ENCODE results near the gene ATXN1.
"Not testable (repeated sequence)": the region's sequence is repeated elsewhere in the genome, so short reads cannot be mapped to it uniquely, and the experiment has no call there.

ATXN1 gene

GRCh38 chr6:16704401-16705045 lies 56.7 kb downstream of the ATXN1 start:
- no peaks in the 10 kb centered on the region for H3K79me1 ChIP-seq (ENCODE audit: low read depth, low read length)
- no peak for DNase-seq (ENCODE audit: low spot score)
- no peak overlapping the region for H3K9ac ChIP-seq (ENCODE audit: low read depth, low read length, poor library complexity)
- H2BK15ac ChIP-seq (ENCODE audit: low read length): no peak overlapping the region
- no peaks in the 10 kb centered on the region for H3K36me3 ChIP-seq (replicated peaks in 1 of 2; ENCODE audit: control insufficient read depth in 2 of 2, insufficient read depth in 2 of 2, low read length in 2 of 2)
- no peak overlapping the region for H3K4me3 ChIP-seq (ENCODE audit: low read length in 2 of 2)
- H3K4me2 ChIP-seq (ENCODE audit: insufficient read depth, low read length, poor library complexity, severe bottlenecking): no peak overlapping the region
- H2BK120ac ChIP-seq (ENCODE audit: low read depth, low read length): no peak overlapping the region
- H2BK12ac ChIP-seq (ENCODE audit: low read length): no peak overlapping the region
- H3K23ac ChIP-seq (ENCODE audit: low read depth, low read length, poor library complexity): no peak overlapping the region
- H2BK5ac ChIP-seq (ENCODE audit: low read length): no peak overlapping the region
- no CpG with 5 or more reads among the region's 10 CpGs for WGBS, 2 donors (ENCODE audit: extremely low coverage in 2 of 2, insufficient read length in 2 of 2, insufficient replicate concordance in 1 of 2)
- H4K8ac ChIP-seq (ENCODE audit: low read depth, low read length): no peak overlapping the region
- H2AFZ ChIP-seq (ENCODE audit: low read length): peak overlapping the region; percentile 64
- no peak overlapping the region for H4K91ac ChIP-seq (ENCODE audit: low read depth, low read length, poor library complexity)
- no peaks in the 10 kb centered on the region for H3K9me3 ChIP-seq (replicated peaks in 1 of 2; ENCODE audit: control insufficient read depth in 2 of 2, insufficient read depth in 1 of 2, low read depth in 1 of 2, low read length in 2 of 2)
- peaks cover 7 to 16% of the 10 kb centered on the region in 2 donors for H3K4me1 ChIP-seq (ENCODE audit: control insufficient read depth in 2 of 2, insufficient read depth in 1 of 2, low read depth in 1 of 2, low read length in 2 of 2)
- no peak overlapping the region for H3K4ac ChIP-seq (ENCODE audit: low read length)
- H3K27ac ChIP-seq (replicated peaks; ENCODE audit: low read length): no peak overlapping the region
- H3K14ac ChIP-seq (ENCODE audit: low read length): no peak overlapping the region
- no peaks in the 10 kb centered on the region for H3K27me3 ChIP-seq (ENCODE audit: control insufficient read depth in 3 of 3, insufficient read depth in 3 of 3, low read depth in 1 of 3, low read length in 3 of 3)
- no peak overlapping the region for H2AK5ac ChIP-seq (ENCODE audit: low read depth, low read length)
- no peak overlapping the region for H3K18ac ChIP-seq (ENCODE audit: low read length)

GRCh38 chr6:16702627-16703378 lies 58.5 kb downstream of the ATXN1 start:
- no CpG with 5 or more reads among the region's 6 CpGs for WGBS, 2 donors (ENCODE audit: extremely low coverage in 2 of 2, insufficient read length in 2 of 2, insufficient replicate concordance in 1 of 2)
- not testable (repeated sequence) for H3K14ac ChIP-seq (ENCODE audit: low read length); H3K4ac ChIP-seq (ENCODE audit: low read length); H4K8ac ChIP-seq (ENCODE audit: low read depth, low read length); H3K23ac ChIP-seq (ENCODE audit: low read depth, low read length, poor library complexity); H2BK5ac ChIP-seq (ENCODE audit: low read length); DNase-seq (ENCODE audit: low spot score); H3K4me2 ChIP-seq (ENCODE audit: insufficient read depth, low read length, poor library complexity, severe bottlenecking); H2BK15ac ChIP-seq (ENCODE audit: low read length); H3K79me1 ChIP-seq (ENCODE audit: low read depth, low read length); H3K18ac ChIP-seq (ENCODE audit: low read length); H2BK12ac ChIP-seq (ENCODE audit: low read length); H3K4me3 ChIP-seq (ENCODE audit: low read length in 2 of 2); H4K91ac ChIP-seq (ENCODE audit: low read depth, low read length, poor library complexity); H3K36me3 ChIP-seq (replicated peaks in 1 of 2; ENCODE audit: control insufficient read depth in 2 of 2, insufficient read depth in 2 of 2, low read length in 2 of 2); H3K9me3 ChIP-seq (replicated peaks in 1 of 2; ENCODE audit: control insufficient read depth in 2 of 2, insufficient read depth in 1 of 2, low read depth in 1 of 2, low read length in 2 of 2); H3K27me3 ChIP-seq (ENCODE audit: control insufficient read depth in 3 of 3, insufficient read depth in 3 of 3, low read depth in 1 of 3, low read length in 3 of 3); H2AFZ ChIP-seq (ENCODE audit: low read length); H2BK120ac ChIP-seq (ENCODE audit: low read depth, low read length); H2AK5ac ChIP-seq (ENCODE audit: low read depth, low read length); H3K9ac ChIP-seq (ENCODE audit: low read depth, low read length, poor library complexity); H3K27ac ChIP-seq (replicated peaks; ENCODE audit: low read length)
- peaks cover 9 to 29% of the 10 kb centered on the region in 2 donors for H3K4me1 ChIP-seq (ENCODE audit: control insufficient read depth in 2 of 2, insufficient read depth in 1 of 2, low read depth in 1 of 2, low read length in 2 of 2)

- Histone ChIP-seq H2BK15ac (ENCODE audit: low read length) (no peak overlapping the region), H4K91ac (ENCODE audit: low read depth, low read length, poor library complexity) (no peak overlapping the region), H3K79me1 (ENCODE audit: low read depth, low read length) (no peaks in the 10 kb centered on the region), H2BK12ac (ENCODE audit: low read length) (no peak overlapping the region), H3K18ac (ENCODE audit: low read length) (no peak overlapping the region), H3K36me3 (replicated peaks in 1 of 2; ENCODE audit: control insufficient read depth in 2 of 2, insufficient read depth in 2 of 2, low read length in 2 of 2) (no peaks in the 10 kb centered on the region), H2BK120ac (ENCODE audit: low read depth, low read length) (no peak overlapping the region), H3K9ac (ENCODE audit: low read depth, low read length, poor library complexity) (no peak overlapping the region), H3K4me1 (ENCODE audit: control insufficient read depth in 2 of 2, insufficient read depth in 1 of 2, low read depth in 1 of 2, low read length in 2 of 2) (peaks cover 12 to 29% of the 10 kb centered on the region in 2 donors), H2BK5ac (ENCODE audit: low read length) (no peak overlapping the region), H2AFZ (ENCODE audit: low read length) (no peak overlapping the region), H2AK5ac (ENCODE audit: low read depth, low read length) (no peak overlapping the region), H3K27ac (replicated peaks; ENCODE audit: low read length) (no peak overlapping the region), H3K14ac (ENCODE audit: low read length) (no peak overlapping the region), H3K9me3 (replicated peaks in 1 of 2; ENCODE audit: control insufficient read depth in 2 of 2, insufficient read depth in 1 of 2, low read depth in 1 of 2, low read length in 2 of 2) (no peaks in the 10 kb centered on the region), H4K8ac (ENCODE audit: low read depth, low read length) (no peak overlapping the region), H3K27me3 (ENCODE audit: control insufficient read depth in 3 of 3, insufficient read depth in 3 of 3, low read depth in 1 of 3, low read length in 3 of 3) (no peaks in the 10 kb centered on the region), H3K23ac (ENCODE audit: low read depth, low read length, poor library complexity) (no peak overlapping the region), H3K4ac (ENCODE audit: low read length) (no peak overlapping the region), H3K4me2 (ENCODE audit: insufficient read depth, low read length, poor library complexity, severe bottlenecking) (no peak overlapping the region), H3K4me3 (ENCODE audit: low read length in 2 of 2) (no peak overlapping the region)
- no peak for DNase-seq (ENCODE audit: low spot score)
- no CpG with 5 or more reads among the region's 5 CpGs for WGBS, 2 donors (ENCODE audit: extremely low coverage in 2 of 2, insufficient read length in 2 of 2, insufficient replicate concordance in 1 of 2)
These were observed 60.4 kb downstream of the ATXN1 start for GRCh38 chr6:16700916-16701234.

- H3K27me3 ChIP-seq (ENCODE audit: control insufficient read depth in 3 of 3, insufficient read depth in 3 of 3, low read depth in 1 of 3, low read length in 3 of 3): no peaks in the 10 kb centered on the region
- H4K8ac ChIP-seq (ENCODE audit: low read depth, low read length): no peak overlapping the region
- H2BK5ac ChIP-seq (ENCODE audit: low read length): no peak overlapping the region
- no peak overlapping the region for H3K23ac ChIP-seq (ENCODE audit: low read depth, low read length, poor library complexity)
- H2BK12ac ChIP-seq (ENCODE audit: low read length): no peak overlapping the region
- H3K9ac ChIP-seq (ENCODE audit: low read depth, low read length, poor library complexity): no peak overlapping the region
- no peak overlapping the region for H2AK5ac ChIP-seq (ENCODE audit: low read depth, low read length)
- H3K4me1 ChIP-seq (ENCODE audit: control insufficient read depth in 2 of 2, insufficient read depth in 1 of 2, low read depth in 1 of 2, low read length in 2 of 2): peaks cover 12 to 29% of the 10 kb centered on the region in 2 donors
- H3K9me3 ChIP-seq (replicated peaks in 1 of 2; ENCODE audit: control insufficient read depth in 2 of 2, insufficient read depth in 1 of 2, low read depth in 1 of 2, low read length in 2 of 2): no peaks in the 10 kb centered on the region
- no peak overlapping the region for H3K27ac ChIP-seq (replicated peaks; ENCODE audit: low read length)
- DNase-seq (ENCODE audit: low spot score): no peak
- WGBS, 2 donors (ENCODE audit: extremely low coverage in 2 of 2, insufficient read length in 2 of 2, insufficient replicate concordance in 1 of 2): no CpG with 5 or more reads among the region's 13 CpGs
- no peak overlapping the region for H3K14ac ChIP-seq (ENCODE audit: low read length)
- no peak overlapping the region for H3K18ac ChIP-seq (ENCODE audit: low read length)
- no peak overlapping the region for H3K4me2 ChIP-seq (ENCODE audit: insufficient read depth, low read length, poor library complexity, severe bottlenecking)
- H3K4me3 ChIP-seq (ENCODE audit: low read length in 2 of 2): no peak overlapping the region
- H3K79me1 ChIP-seq (ENCODE audit: low read depth, low read length): no peaks in the 10 kb centered on the region
- no peak overlapping the region for H2BK15ac ChIP-seq (ENCODE audit: low read length)
- H3K36me3 ChIP-seq (replicated peaks in 1 of 2; ENCODE audit: control insufficient read depth in 2 of 2, insufficient read depth in 2 of 2, low read length in 2 of 2): no peaks in the 10 kb centered on the region
- H4K91ac ChIP-seq (ENCODE audit: low read depth, low read length, poor library complexity): no peak overlapping the region
- H3K4ac ChIP-seq (ENCODE audit: low read length): no peak overlapping the region
- no peak overlapping the region for H2BK120ac ChIP-seq (ENCODE audit: low read depth, low read length)
- peak overlapping the region; percentile 42 for H2AFZ ChIP-seq (ENCODE audit: low read length)
These were observed 60.9 kb downstream of the ATXN1 start for GRCh38 chr6:16700202-16700915.
